Measurements from ENCODE around the gene TARBP1.

TARBP1 gene

DNA sequence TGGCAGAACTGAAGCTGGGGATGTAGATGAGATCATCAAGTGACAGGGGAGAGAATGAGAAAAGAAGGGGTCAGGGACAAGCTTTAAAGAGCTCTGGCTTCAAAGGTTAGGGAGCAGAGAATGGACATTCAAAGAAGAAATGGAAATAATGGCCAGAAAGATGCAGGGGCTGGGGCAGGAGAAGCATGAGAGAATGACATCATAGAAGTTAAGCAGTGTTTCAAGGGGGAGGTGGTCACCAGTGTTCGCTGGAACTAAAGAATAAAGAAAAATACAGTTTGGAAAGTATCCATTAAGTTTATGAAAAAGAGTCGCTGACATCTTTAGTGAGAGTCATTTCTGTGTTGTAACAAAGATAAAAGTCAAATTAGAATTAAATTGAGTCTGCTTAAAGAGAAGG lies 44.3 kb downstream of the TARBP1 start:
- H3K4me3 ChIP-seq (ENCODE audit: low read depth, low read length) = no peak overlapping the region
- no peak for DNase-seq (ENCODE audit: low read depth)
- TF ChIP-seq, protein P1, sequence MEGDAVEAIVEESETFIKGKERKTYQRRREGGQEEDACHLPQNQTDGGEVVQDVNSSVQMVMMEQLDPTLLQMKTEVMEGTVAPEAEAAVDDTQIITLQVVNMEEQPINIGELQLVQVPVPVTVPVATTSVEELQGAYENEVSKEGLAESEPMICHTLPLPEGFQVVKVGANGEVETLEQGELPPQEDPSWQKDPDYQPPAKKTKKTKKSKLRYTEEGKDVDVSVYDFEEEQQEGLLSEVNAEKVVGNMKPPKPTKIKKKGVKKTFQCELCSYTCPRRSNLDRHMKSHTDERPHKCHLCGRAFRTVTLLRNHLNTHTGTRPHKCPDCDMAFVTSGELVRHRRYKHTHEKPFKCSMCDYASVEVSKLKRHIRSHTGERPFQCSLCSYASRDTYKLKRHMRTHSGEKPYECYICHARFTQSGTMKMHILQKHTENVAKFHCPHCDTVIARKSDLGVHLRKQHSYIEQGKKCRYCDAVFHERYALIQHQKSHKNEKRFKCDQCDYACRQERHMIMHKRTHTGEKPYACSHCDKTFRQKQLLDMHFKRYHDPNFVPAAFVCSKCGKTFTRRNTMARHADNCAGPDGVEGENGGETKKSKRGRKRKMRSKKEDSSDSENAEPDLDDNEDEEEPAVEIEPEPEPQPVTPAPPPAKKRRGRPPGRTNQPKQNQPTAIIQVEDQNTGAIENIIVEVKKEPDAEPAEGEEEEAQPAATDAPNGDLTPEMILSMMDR (IDR thresholded peaks at IDR 0.05; ENCODE audit: control insufficient read depth, extremely low read depth, insufficient read depth) = no peak

DNA sequence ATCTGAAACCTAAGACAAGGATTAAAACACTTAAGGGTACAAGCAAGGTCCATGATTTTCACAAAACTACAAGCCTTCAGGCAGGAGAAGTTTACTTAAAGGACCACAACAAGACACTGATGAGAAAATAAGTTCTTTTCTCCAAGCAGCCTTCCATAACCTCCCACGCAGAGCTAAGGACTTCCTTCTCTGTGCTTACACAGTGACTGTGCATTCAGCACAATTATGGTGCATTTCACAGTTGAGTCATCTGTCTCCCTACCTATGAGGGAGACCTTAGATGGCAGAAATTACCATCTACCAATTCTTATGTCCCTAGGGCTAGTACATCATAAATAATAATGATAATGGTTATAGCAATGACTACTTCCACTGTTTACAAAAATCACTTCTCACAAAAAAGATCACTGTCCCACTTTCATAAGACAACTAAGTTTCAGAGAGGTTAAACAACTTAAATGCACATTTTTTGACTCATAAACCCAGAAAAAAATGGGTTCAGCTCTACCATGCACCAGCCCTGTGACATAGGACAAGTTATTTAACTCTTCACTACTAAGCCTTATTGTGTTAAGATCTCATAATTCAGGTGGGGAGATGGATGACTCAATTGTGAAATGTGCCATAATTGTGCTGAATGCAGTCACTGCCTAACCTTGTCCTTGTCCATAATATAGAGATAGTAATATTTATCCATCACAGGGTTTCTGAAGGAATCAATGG lies 45.3 kb downstream of the TARBP1 start:
- no peak overlapping the region for H3K4me3 ChIP-seq (ENCODE audit: low read depth, low read length)
- no peak for DNase-seq (ENCODE audit: low read depth)
- TF ChIP-seq, protein P1 (IDR thresholded peaks at IDR 0.05; ENCODE audit: control insufficient read depth, extremely low read depth, insufficient read depth) = no peak

DNA sequence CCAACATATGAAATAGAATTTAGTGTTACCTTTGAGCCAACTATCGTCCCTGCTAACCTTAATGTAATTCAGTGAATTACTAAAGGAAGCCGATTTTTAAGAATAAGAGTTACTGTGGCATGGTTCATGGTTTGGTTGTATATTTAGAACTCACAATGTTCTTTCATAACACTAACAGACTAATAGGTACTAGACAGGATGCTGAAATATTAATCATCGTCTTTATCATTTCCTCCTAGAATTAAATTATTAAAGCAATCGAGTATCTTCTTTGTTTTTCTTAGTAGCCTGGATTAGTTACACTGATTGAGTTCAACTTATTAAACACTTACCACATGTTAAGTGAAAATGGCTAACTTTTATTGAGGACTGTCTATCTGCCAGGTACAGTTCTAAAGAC lies 47.7 kb downstream of the TARBP1 start:
- DNase-seq (ENCODE audit: low read depth) = no peak

DNA sequence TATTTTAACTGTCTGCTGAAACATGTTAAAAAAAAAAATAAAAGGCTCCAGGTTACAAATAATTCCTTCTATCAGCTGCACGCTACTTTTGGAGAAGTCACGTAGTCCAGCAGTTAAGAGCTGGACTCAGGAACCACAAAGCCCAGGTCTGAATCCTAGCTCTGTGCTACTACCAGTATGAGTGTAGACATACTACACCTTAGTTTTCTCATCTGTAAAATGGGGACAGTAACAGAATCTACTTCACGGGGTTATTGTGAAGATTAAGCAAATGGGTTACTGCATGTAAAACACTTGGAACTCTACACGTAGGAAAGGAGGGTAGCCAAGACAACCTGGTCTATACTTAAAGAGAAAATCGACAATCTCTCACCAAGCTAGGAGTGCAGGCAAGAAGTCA lies 48.3 kb downstream of the TARBP1 start:
- TF ChIP-seq, protein P1 (IDR thresholded peaks at IDR 0.05; ENCODE audit: control insufficient read depth, extremely low read depth, insufficient read depth) = no peak
- no peak for DNase-seq (ENCODE audit: low read depth)

More for the DNA sequence above, 47.7 kb downstream of the TARBP1 start:
- TF ChIP-seq, protein P1 (IDR thresholded peaks at IDR 0.05; ENCODE audit: control insufficient read depth, extremely low read depth, insufficient read depth) = no peak
- no peak overlapping the region for H3K4me3 ChIP-seq (ENCODE audit: low read depth, low read length)

DNA sequence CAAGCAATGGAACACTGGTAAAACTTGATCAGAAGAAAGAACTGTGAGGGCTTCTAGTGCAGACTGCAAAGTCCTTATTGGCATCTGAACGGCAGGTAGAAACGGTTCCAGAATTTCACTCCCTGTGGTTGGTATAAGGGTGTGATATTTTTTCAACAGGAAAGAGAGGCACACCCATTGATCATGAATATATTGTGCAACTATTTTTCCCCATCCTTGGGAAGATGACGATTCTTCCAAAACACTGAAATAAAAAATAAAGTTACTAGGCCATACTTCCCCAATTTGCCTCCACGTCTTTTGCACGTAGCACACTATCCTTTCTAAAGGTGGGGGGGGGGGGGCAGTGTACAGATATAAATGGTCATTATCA lies 49.6 kb downstream of the TARBP1 start:
- no peak overlapping the region for H3K4me3 ChIP-seq (ENCODE audit: low read depth, low read length)
- DNase-seq (ENCODE audit: low read depth) = no peak
- TF ChIP-seq, protein P1 (IDR thresholded peaks at IDR 0.05; ENCODE audit: control insufficient read depth, extremely low read depth, insufficient read depth) = no peak

More for the DNA sequence above, 48.3 kb downstream of the TARBP1 start:
- no peak overlapping the region for H3K4me3 ChIP-seq (ENCODE audit: low read depth, low read length)

DNA sequence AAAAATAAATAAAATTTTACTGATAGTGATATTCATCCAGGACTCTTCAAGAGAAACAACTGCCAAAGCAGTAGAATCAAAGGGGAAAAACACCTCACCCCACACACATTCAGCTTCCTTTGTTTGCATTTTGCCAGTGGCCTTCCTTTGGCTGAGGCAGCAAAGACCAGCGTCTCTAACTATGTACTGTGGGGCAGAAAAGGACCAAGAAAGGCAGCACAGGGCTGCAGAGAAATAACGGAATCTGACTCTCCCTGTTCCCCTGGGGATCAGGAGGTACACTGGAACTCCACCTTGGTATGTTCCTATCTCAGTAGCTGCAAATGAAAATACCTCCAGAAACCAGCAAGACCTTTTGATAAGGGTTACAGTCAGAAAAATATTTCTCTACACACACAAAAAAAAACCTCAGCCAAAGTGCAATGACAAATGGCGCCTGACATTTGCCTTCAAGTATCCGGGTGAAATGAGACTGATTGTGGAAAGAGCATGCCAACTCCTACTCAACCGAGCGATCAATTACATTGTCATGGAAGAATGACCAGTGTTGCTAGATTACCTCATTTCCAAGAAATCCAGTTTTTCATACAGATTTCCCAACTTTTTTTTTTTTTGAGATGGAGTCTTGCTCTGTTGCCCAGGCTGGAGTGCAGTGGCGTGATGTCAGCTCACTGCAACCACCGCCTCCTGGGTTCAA lies 50.9 kb downstream of the TARBP1 start:
- no peak overlapping the region for H3K4me3 ChIP-seq (ENCODE audit: low read depth, low read length)
- TF ChIP-seq, protein P1 (IDR thresholded peaks at IDR 0.05; ENCODE audit: control insufficient read depth, extremely low read depth, insufficient read depth) = no peak
- no peak for DNase-seq (ENCODE audit: low read depth)

All from LNCaP clone FGC (cell line).